Endothelial cell of umbilical vein (primary cell): ENCODE measurements around the gene PRSS48. TPM values are rescaled to one million over a fixed set of nuclear protein-coding genes. Genes with fewer than 3 reads are reported as not detected.

Source experiments
- BruUV-seq: library from RNA; stranded (reverse); fragments of 400-500 nt; replicated peaks from 2 replicates; lab custom pipeline; 2021; lab: Mats Ljungman, UMichigan
- CTCF ChIA-PET: fragments of 300-600, 350-600 bp; sonication (Branson Sonifier 250); formaldehyde crosslinking; loops from one replicate; lab custom pipeline; 2021; ENCODE audit warnings: antibody characterized with exemption, inconsistent platforms; lab: Charles Lee
- POLR2A ChIA-PET: fragments of 300-600, 350-600 bp; sonication (Branson Sonifier 250); formaldehyde crosslinking; loops from one replicate; lab custom pipeline; 2021; ENCODE audit warnings: antibody characterized with exemption, inconsistent platforms; lab: Charles Lee
- DNase-seq: peaks from one replicate; pipeline ENCODE4 v3.0.0-alpha.2; 2011; ENCODE audit warnings: low read depth, low spot score
- FAIRE-seq: peaks from 2 replicates; lab custom pipeline; 2011; peaks lifted over from hg19 to GRCh38; lab: Jason Lieb, UNC
- H2AFZ ChIP-seq: 2 replicates; pipeline ENCODE4 v1.6.0; 2012; ENCODE audit warnings: low read depth, low read length, control low read depth, inconsistent platforms
- H3K27ac ChIP-seq: 2 replicates; pipeline ENCODE4 v1.5.1; 2011; ENCODE audit warnings: low read depth, mild to moderate bottlenecking, control low read depth, low read length, moderate library complexity; ENCODE audit not compliant: insufficient read depth
- H3K27me3 ChIP-seq, 2 experiments: 2 replicates each; pipeline versions ENCODE4 v1.6.0 to v1.6.1; 2011; ENCODE audit warnings: low read length in 2 of 2, mixed read lengths in 1 of 2; ENCODE audit not compliant: control insufficient read depth in 2 of 2, insufficient read depth in 2 of 2
- H3K36me3 ChIP-seq, 2 experiments: 2 replicates in 1 of 2; 3 replicates in 1 of 2; pipeline ENCODE4 v1.5.1; 2011; ENCODE audit warnings: low read length in 2 of 2, mild to moderate bottlenecking in 1 of 2, moderate library complexity in 1 of 2; ENCODE audit not compliant: control insufficient read depth in 2 of 2, insufficient read depth in 2 of 2; ENCODE audit errors: extremely low read depth in 1 of 2
- H3K4me1 ChIP-seq: 3 replicates; pipeline ENCODE4 v1.5.1; 2011; ENCODE audit warnings: mild to moderate bottlenecking, low read length; ENCODE audit not compliant: control insufficient read depth, insufficient read depth; ENCODE audit errors: extremely low read depth
- H3K4me2 ChIP-seq: 2 replicates; pipeline ENCODE4 v1.6.1; 2011; ENCODE audit warnings: low read length, control low read depth, mixed read lengths; ENCODE audit not compliant: insufficient read depth
- H3K4me3 ChIP-seq, 3 experiments: fragments of 200-600 bp in 1 of 3; sonication (generic), shearing (Covaris generic) in 1 of 3; replicated peaks in 1 of 3; 2 replicates each; pipeline ENCODE4 v1.5.1; 2011 to 2016; ENCODE audit warnings: control low read depth in 3 of 3, low read length in 3 of 3, mild to moderate bottlenecking in 2 of 3, inconsistent platforms in 1 of 3, low read depth in 1 of 3, moderate library complexity in 1 of 3; ENCODE audit not compliant: insufficient read depth in 1 of 3
- H3K79me2 ChIP-seq: 2 replicates; pipeline ENCODE4 v1.6.0; 2012; ENCODE audit warnings: low read length, inconsistent platforms; ENCODE audit not compliant: control insufficient read depth, insufficient read depth
- H3K9ac ChIP-seq: replicated peaks from 2 replicates; pipeline ENCODE3; 2011; ENCODE audit warnings: low read length, control low read depth; ENCODE audit not compliant: insufficient read depth; ENCODE audit errors: extremely low read depth
- H3K9me1 ChIP-seq: replicated peaks from 3 replicates; pipeline ENCODE4 v1.6.0; 2011; ENCODE audit warnings: mild to moderate bottlenecking, low read length; ENCODE audit not compliant: control insufficient read depth, insufficient read depth; ENCODE audit errors: extremely low read depth
- H3K9me3 ChIP-seq: replicated peaks from 2 replicates; pipeline ENCODE4 v1.5.1; 2012; ENCODE audit warnings: low read length, inconsistent platforms; ENCODE audit not compliant: control insufficient read depth, insufficient read depth
- H4K20me1 ChIP-seq: replicated peaks from 2 replicates; pipeline ENCODE3; 2011; ENCODE audit warnings: mild to moderate bottlenecking, low read length; ENCODE audit not compliant: control insufficient read depth, insufficient read depth; ENCODE audit errors: extremely low read depth
- EZH2 ChIP-seq: IDR thresholded peaks from 2 replicates; pipeline ENCODE4 v1.6.1; 2012; ENCODE audit warnings: borderline replicate concordance, low read depth, mild to moderate bottlenecking, moderate library complexity, low read length, inconsistent platforms; ENCODE audit not compliant: severe bottlenecking
- FOS ChIP-seq: IDR thresholded peaks from 2 replicates; pipeline ENCODE4 v1.6.1; 2011; ENCODE audit warnings: mild to moderate bottlenecking, low read length, moderate library complexity, borderline replicate concordance; ENCODE audit not compliant: insufficient read depth
- GATA2 ChIP-seq: IDR thresholded peaks from 2 replicates; pipeline ENCODE4 v1.7.0; 2011; ENCODE audit warnings: low read depth, mild to moderate bottlenecking, moderate library complexity, mixed read lengths, low read length; ENCODE audit not compliant: insufficient read length, insufficient read depth
- JUN ChIP-seq: IDR thresholded peaks from 2 replicates; pipeline ENCODE4 v1.6.1; 2011; ENCODE audit warnings: borderline replicate concordance, low read depth; ENCODE audit not compliant: insufficient read length, insufficient read depth
- MYC ChIP-seq: IDR thresholded peaks from one replicate; pipeline ENCODE4 v1.6.1; 2011; ENCODE audit warnings: mild to moderate bottlenecking, low read depth, low read length
- POLR2A ChIP-seq: IDR thresholded peaks from 2 replicates; pipeline ENCODE4 v1.6.1; 2012; ENCODE audit warnings: low read depth, mild to moderate bottlenecking, control low read depth, low read length
- POLR2AphosphoS5 ChIP-seq: IDR thresholded peaks from 2 replicates; pipeline ENCODE4 v1.6.1; 2012; ENCODE audit warnings: low read depth, mild to moderate bottlenecking, control low read depth, low read length, moderate library complexity; ENCODE audit not compliant: insufficient read depth
- dilution Hi-C: fragments of 300-500 bp; cut with MboI; formaldehyde crosslinking; loops from one replicate; pipeline ENCODE4 v1.15.0; 2019; ENCODE audit warnings: low sequenced_read_pairs; ENCODE audit not compliant: extremely low pct_ligation_motif_present
- intact Hi-C: fragments of 100-400 bp; cut with micrococcal nuclease; formaldehyde crosslinking; loops from one replicate; pipeline ENCODE4 v1.10.0; 2022
- polyA plus RNA-seq, 4 experiments: library from polyadenylated mRNA; depleted of rRNA in 3 of 4; stranded (reverse) in 3 of 4; unstranded in 1 of 4; fragments of >200 nt; gene quantifications; 2 replicates each; pipeline versions ENCODE4 v1.2.1 to v1.2.3, GENCODE V29; 2011 to 2012; ENCODE audit warnings: missing spikeins in 1 of 4
- total RNA-seq: library from RNA; stranded (reverse); gene quantifications from 2 replicates; pipeline ENCODE4 v1.2.3, GENCODE V29; 2021
- TF ChIP-seq, protein P1 (sequence below), 2 donors: IDR thresholded peaks; 1 replicate in 1 of 2; 2 replicates in 1 of 2; pipeline ENCODE4 v1.5.1; 2011; ENCODE audit warnings: low read length in 2 of 2, mild to moderate bottlenecking in 2 of 2, moderate library complexity in 2 of 2, control low read depth in 1 of 2, inconsistent platforms in 1 of 2, low read depth in 1 of 2; ENCODE audit not compliant: insufficient read depth in 1 of 2; ENCODE audit errors: extremely low read depth in 1 of 2
- TF ChIP-seq, protein P2 (sequence below): IDR thresholded peaks from 2 replicates; pipeline ENCODE4 v1.6.1; 2011; ENCODE audit not compliant: insufficient read depth, insufficient read length

PRSS48 gene
- total and polyA plus RNA-seq, 2 donors (not counting 3 experiments of a cell fraction or from before 2014, with no cell fraction given), result not detected

DNA sequence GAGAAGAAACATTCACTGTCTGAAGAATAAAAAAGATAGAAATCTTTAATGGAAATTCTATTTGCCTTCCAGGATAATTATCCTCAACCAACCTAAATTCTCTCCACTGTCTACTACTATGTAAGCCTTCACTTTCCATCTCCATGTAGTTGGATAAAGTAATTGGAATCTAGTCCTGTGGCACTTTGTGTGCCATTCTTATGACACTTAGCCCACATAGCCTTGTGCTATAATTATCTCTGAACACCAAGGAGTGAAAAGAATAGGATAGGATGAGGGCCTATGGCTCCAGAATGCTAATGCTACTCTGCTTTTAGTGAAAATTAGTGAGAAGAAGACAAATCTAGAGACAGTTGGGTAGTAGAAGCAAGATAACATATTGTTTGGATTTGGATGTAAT lies 20.2 kb downstream of the PRSS48 start:
- ChIA-PET CTCF (interaction anchor here (0.6 to 1.8 kb wide), 3 partner anchors 8 to 20 kb away, joined by 3 to 7 read pairs (median 5); partner anchors contain the start of gene PRSS48), POLR2A (no interaction called here)
- Histone ChIP-seq H4K20me1 (no peaks in the 10 kb centered on the region), H3K4me3 (no peak overlapping the region), H3K4me1 (peaks cover 8% of the 10 kb centered on the region), H3K27ac (no peak overlapping the region), H3K4me2 (no peak overlapping the region), H3K9me3 (no peaks in the 10 kb centered on the region), H3K9ac (no peak overlapping the region), H2AFZ (no peak overlapping the region), H3K9me1 (no peaks in the 10 kb centered on the region), H3K27me3 (no peaks in the 10 kb centered on the region), H3K79me2 (peaks cover 43% of the 10 kb centered on the region), H3K36me3 (peaks cover 0 to 2% of the 10 kb centered on the region in 2 experiments)
- no TSS peak for BruUV-seq
- DNase-seq, result no peak
- dilution Hi-C loops, result no loop called here
- TF ChIP-seq MYC, result no peak
- no peak for TF ChIP-seq JUN
- no peak for TF ChIP-seq POLR2A
- TF ChIP-seq, protein P1, sequence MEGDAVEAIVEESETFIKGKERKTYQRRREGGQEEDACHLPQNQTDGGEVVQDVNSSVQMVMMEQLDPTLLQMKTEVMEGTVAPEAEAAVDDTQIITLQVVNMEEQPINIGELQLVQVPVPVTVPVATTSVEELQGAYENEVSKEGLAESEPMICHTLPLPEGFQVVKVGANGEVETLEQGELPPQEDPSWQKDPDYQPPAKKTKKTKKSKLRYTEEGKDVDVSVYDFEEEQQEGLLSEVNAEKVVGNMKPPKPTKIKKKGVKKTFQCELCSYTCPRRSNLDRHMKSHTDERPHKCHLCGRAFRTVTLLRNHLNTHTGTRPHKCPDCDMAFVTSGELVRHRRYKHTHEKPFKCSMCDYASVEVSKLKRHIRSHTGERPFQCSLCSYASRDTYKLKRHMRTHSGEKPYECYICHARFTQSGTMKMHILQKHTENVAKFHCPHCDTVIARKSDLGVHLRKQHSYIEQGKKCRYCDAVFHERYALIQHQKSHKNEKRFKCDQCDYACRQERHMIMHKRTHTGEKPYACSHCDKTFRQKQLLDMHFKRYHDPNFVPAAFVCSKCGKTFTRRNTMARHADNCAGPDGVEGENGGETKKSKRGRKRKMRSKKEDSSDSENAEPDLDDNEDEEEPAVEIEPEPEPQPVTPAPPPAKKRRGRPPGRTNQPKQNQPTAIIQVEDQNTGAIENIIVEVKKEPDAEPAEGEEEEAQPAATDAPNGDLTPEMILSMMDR (IDR thresholded peaks at IDR 0.05; ENCODE audit: extremely low read depth in 1 of 2, insufficient read depth in 1 of 2, low read depth in 1 of 2, low read length in 2 of 2), result no peak
- TF ChIP-seq, protein P2, sequence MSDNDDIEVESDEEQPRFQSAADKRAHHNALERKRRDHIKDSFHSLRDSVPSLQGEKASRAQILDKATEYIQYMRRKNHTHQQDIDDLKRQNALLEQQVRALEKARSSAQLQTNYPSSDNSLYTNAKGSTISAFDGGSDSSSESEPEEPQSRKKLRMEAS, result no peak
- TF ChIP-seq POLR2AphosphoS5, result no peak
- TF ChIP-seq GATA2, result no peak
- TF ChIP-seq FOS, result no peak
- TF ChIP-seq EZH2, result no peak
- intact Hi-C loops, result no loop called here
- FAIRE-seq, result no peak
